HG03066 (cell line): ENCODE results near the gene PUS1.

Experiments
- ATAC-seq: cut with Tn5 transposase; IDR thresholded peaks from one replicate; pipeline ENCODE4 v1.9.1; 2021; ENCODE audit warnings: low read depth; ENCODE audit not compliant: unreplicated experiment

Gene PUS1

GRCh38 chr12:131915000-131915689 lies 13.9 kb upstream of the PUS1 start:
- no peak for ATAC-seq

- no peak for ATAC-seq
These were observed 13.3 kb upstream of the PUS1 start for GRCh38 chr12:131915823-131916222.

- ATAC-seq: no peak
These were observed 12.6 kb upstream of the PUS1 start for GRCh38 chr12:131916306-131917138.

DNA sequence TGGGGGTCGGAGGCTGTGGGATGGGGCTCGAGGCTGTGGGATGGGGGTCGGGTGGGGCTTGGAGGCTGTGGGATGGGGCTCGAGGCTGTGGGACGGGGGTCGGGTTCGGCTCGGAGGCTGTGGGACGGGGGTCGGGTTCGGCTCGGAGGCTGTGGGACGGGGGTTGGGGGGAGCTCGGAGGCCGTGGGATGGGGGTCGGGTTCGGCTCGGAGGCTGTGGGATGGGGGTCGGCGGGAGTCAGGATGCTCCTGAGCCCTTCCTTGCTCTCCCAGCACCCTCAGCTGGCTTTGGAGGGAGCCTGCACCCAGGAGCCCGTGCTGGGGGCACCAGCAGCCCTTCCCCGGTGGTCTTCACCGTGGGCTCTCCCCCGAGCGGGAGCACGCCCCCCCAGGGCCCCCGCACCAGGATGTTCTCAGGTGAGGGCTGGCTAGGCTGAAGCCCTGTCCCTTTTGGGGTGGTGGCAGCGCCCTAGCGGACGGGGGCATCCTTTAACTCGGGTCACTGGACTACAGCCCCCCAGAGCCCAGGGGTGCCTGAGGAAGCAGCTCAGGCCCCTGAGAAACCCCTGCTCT lies 11.9 kb upstream of the PUS1 start:
- no peak for ATAC-seq

GRCh38 chr12:131917711-131918306 lies 11.3 kb upstream of the PUS1 start:
- ATAC-seq: no peak

- no peak for ATAC-seq
These were observed 10.6 kb upstream of the PUS1 start for GRCh38 chr12:131918311-131919050.

GRCh38 chr12:131919051-131919347 lies 10.1 kb upstream of the PUS1 start:
- ATAC-seq: no peak

- ATAC-seq: no peak
These were observed 9.5 kb upstream of the PUS1 start for GRCh38 chr12:131919366-131920156.

DNA sequence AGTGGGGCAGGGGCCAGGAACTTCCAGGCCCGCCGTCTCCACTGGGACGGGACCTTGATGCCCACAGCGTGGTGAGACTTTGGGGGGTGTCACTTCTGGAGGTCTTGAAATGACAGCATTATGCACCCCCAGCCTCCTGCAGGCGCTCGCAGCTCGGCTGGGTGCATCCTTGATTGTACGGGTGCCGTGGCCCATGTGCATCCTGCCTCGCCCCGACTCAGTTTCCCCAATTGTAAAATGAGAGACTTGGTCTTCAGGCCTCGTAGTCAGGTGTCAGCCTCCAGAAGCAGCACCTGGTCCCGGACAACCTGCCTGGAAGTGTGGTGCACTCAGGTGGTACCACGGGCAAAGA lies 8.9 kb upstream of the PUS1 start:
- no peak for ATAC-seq

- ATAC-seq: no peak
These were observed 7.9 kb upstream of the PUS1 start for GRCh38 chr12:131920902-131921840.

GRCh38 chr12:131921866-131922769 lies 7.0 kb upstream of the PUS1 start:
- ATAC-seq: no peak

DNA sequence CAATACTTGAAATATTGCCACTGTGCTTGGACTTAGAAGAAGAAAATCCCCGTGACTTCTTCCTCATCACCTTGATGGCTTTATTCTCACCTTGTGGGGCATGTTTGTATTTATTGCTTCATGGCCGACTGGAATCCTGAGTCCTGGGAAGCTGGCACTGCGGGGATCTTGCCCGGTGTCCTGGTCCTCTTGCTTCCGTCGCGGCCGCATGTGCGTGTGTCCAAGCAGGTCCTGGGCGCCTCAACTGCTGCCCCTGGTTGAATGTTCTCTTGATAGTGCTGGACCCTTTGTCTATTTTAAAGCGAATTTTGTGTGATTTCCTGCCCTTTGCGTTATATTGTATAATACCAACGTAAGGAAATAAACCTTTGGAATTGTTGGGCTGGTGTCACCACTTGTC lies 6.3 kb upstream of the PUS1 start:
- ATAC-seq: no peak

DNA sequence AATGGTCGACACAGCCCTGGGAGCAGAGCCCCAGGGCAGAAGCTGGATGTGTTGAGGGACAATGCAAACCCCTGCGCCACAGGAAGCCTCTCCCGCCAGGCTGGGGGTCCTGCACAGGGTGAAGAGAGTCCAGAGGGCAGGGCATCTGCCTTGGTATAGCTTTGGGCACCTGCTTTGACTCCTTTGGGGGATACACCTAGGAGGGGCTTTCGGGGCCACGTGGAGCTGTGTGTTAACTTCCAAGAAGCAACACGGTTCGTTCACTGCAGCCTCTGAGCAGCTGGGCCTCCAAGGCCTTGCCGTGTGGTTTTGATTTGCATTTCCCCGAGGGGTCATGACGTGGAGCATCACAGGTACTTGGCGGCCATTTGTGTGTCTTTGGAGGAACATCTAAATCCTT lies 5.8 kb upstream of the PUS1 start:
- ATAC-seq: peak; percentile 74

GRCh38 chr12:131927110-131928079 lies 1.7 kb upstream of the PUS1 start:
- ATAC-seq: no peak

DNA sequence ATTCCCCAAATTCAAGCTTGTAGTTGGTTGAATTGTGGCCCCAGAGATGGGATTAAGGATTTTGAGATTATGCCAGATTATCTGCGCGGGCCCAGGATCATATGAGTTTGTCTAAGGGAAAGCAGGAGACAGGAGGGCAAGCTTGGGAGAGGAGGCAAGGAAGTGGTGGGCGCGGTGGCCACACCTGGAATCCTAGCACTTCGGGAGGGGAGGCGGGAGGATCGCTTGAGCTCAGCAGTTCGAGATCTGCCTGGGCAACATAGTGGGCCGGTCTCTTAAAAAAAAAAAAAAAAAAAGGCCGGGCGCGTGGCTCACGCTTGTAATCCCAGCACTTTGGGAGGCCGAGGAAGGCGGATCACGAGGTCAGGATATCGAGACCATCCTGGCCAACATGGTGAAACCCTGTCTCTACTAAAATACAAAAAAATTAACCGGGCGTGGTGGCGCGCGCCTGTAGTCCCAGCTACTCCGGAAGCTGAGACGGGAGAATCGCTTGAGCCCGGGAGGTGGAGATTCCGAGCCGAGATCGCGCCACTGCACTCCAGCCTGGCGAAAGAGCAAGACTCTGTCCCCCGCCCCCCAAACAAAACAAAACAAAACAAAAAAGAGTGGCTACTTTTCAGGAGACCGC lies 881 bp upstream of the PUS1 start:
- ATAC-seq: peak; percentile 3
